Measurements from ENCODE around the gene CDCA4. TPM values are rescaled to one million over a fixed set of nuclear protein-coding genes. Genes with fewer than 3 reads are reported as not detected.
"Not testable (repeated sequence)": the region's sequence is repeated elsewhere in the genome, so short reads cannot be mapped to it uniquely, and the experiment has no call there.

Gene CDCA4
- total RNA-seq, 1 donor from 2014 or later: 4.1 TPM

- no peaks in the 10 kb centered on the region for H3K4me1 ChIP-seq
- no peaks in the 10 kb centered on the region for H3K27me3 ChIP-seq
- H3K36me3 ChIP-seq: no peaks in the 10 kb centered on the region
- no peak for DNase-seq
- no peaks in the 10 kb centered on the region for H3K9me3 ChIP-seq
- TF ChIP-seq CTCF (IDR thresholded peaks at IDR 0.05): no peak
- intact Hi-C loops (cut with DNase I): no loop called here
- no peak for ATAC-seq
- no peak overlapping the region for H3K27ac ChIP-seq
- no peak overlapping the region for H3K4me3 ChIP-seq
Observed at GRCh38 chr14:105030836-105031396, 10.0 kb upstream of the CDCA4 start.

GRCh38 chr14:105030194-105030593 lies 9.3 kb upstream of the CDCA4 start:
- H3K9me3 ChIP-seq: no peaks in the 10 kb centered on the region
- no peak for TF ChIP-seq CTCF (IDR thresholded peaks at IDR 0.05)
- no peaks in the 10 kb centered on the region for H3K27me3 ChIP-seq
- no peaks in the 10 kb centered on the region for H3K36me3 ChIP-seq
- DNase-seq: no peak
- no peak overlapping the region for H3K27ac ChIP-seq
- no peak overlapping the region for H3K4me3 ChIP-seq
- ATAC-seq: no peak
- H3K4me1 ChIP-seq: no peaks in the 10 kb centered on the region
- intact Hi-C loops (cut with DNase I): no loop called here

DNA sequence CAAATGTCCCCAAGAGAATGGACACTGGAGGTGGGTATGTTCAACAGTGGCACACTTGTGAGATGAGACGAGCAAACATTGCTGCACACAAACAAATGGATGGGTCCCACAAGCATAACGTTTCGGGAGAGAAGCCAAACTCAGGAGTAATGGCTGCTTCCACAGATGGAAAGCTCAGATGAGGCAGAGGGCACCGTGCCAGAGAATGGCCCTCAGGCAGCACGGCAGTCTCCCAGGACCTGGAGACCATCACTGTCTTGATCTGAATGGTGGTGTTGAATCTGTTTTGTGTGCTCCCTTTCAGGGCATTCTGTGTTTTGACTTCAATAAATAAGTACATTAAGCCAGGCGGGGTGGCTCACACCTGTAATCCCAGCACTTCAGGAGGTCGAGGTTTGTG lies 8.5 kb upstream of the CDCA4 start:
- no peak overlapping the region for H3K27ac ChIP-seq
- ATAC-seq: no peak

DNA sequence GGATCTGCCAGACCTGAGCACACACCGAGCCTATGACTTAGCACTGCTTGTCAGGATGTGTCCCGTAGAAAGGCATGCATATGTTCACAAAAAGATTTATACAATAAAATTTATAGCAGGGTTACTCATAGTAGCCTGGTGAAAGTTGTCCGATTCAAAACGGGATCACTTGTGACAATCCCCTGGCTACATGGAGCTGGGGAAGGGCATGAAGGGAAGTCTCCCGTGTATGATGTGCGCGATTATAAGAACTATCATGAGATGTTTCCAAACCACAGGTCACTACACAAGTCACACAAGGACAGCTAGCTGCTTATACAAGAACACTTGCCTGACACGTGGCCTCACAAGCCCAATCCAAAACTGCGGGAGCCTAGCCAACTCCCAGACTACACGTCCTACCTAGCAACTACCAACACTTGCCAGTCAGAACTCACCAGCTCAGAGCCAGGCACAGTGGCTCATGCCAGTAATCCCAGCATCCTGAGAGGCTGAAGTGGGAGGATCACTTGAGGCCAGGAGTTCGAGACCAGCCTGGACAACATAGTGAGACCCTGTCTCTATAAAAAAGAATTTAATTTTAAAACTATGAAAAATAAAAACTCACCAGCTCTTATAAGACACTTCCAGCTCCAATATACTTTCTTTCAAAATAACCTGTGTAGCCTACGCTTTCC lies 7.5 kb upstream of the CDCA4 start:
- no peaks in the 10 kb centered on the region for H3K9me3 ChIP-seq
- no peaks in the 10 kb centered on the region for H3K27me3 ChIP-seq
- no peaks in the 10 kb centered on the region for H3K36me3 ChIP-seq
- H3K4me1 ChIP-seq: no peaks in the 10 kb centered on the region
- intact Hi-C loops (cut with DNase I): no loop called here
- no peak for DNase-seq
- H3K27ac ChIP-seq: no peak overlapping the region
- no peak for ATAC-seq
- H3K4me3 ChIP-seq: no peak overlapping the region
- TF ChIP-seq CTCF (IDR thresholded peaks at IDR 0.05): no peak

More for the DNA sequence above, 8.5 kb upstream of the CDCA4 start:
- intact Hi-C loops (cut with DNase I): no loop called here
- Histone ChIP-seq H3K4me1 (no peaks in the 10 kb centered on the region), H3K4me3 (no peak overlapping the region), H3K27me3 (no peaks in the 10 kb centered on the region), H3K36me3 (no peaks in the 10 kb centered on the region), H3K9me3 (no peaks in the 10 kb centered on the region)
- DNase-seq: no peak
- TF ChIP-seq CTCF (IDR thresholded peaks at IDR 0.05): no peak

DNA sequence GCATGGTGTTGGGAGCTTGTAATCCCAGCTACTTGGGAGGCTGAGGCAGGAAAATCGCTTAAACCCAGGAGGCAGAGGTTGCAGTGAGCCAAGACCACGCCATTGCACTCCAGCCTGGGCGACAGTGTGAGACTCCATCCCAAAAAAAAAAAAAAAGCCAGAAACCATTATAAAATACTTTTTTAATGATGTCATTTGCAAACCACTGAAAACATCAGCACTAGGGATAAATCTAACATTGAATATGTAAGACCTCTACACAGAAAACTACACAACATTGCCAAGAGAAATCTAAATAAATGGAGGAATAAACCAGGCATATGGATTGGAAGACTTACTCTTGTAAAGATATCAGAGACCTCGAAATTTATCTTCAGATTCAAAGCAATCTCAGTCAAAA lies 6.8 kb upstream of the CDCA4 start:
- intact Hi-C loops (cut with DNase I); H3K36me3 ChIP-seq; H3K9me3 ChIP-seq; H3K4me3 ChIP-seq; ATAC-seq; H3K27ac ChIP-seq; DNase-seq; H3K27me3 ChIP-seq; H3K4me1 ChIP-seq: not testable (repeated sequence)

DNA sequence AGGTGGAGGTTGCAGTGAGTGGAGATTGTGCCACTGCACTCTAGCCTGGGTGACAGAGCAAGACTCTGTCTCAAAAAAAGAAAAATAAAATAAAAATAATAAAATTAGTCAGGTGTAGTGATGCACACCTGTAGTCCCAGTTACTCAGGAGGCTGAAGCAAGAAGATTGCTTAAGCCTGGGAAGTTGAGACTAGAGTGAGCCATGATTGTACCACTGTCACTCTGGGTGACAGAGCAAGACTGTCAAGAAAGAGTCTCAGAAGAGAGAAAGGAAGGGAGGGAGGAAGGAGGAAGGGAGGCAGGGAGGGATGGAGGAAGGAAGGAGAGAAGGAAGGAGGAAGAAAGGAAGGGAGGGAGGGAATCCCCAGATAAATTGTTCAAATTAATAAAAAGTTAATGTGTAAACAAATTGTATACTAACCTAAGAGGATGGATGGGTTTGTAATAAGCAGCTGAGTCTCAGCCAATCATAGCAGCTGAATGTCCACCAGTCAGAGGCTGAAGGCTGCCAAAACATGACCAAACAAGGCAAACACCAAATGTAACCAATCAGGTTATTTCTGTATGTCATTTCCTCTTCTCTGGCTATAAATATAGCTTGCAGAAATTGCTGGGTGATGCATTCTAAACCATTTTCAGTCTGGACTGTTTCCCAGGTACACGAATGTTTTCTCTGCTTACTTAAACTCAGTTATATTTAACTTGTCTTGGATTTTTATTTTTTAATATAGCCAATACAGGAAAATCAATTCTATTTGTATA lies 6.1 kb upstream of the CDCA4 start:
- H3K4me1 ChIP-seq: peaks cover 6% of the 10 kb centered on the region
- no peak for ATAC-seq
- no peak for TF ChIP-seq CTCF (IDR thresholded peaks at IDR 0.05)
- H3K4me3 ChIP-seq: no peak overlapping the region
- no peaks in the 10 kb centered on the region for H3K9me3 ChIP-seq
- no peak overlapping the region for H3K27ac ChIP-seq
- no peak for DNase-seq
- no peaks in the 10 kb centered on the region for H3K27me3 ChIP-seq
- intact Hi-C loops (cut with DNase I): no loop called here
- no peaks in the 10 kb centered on the region for H3K36me3 ChIP-seq
